Heart left ventricle (tissue), 13 donors: ENCODE results near the gene GLIS2.

Source experiments
- POLR2A ChIP-seq, 2 donors: fragments of 450-650 bp; IDR thresholded peaks; one replicate each; pipeline ENCODE4 v1.6.1; 2017; ENCODE audit warnings: antibody characterized with exemption in 2 of 2, mild to moderate bottlenecking in 2 of 2, moderate library complexity in 2 of 2
- TF ChIP-seq, protein P1 (sequence below), 12 donors: fragments of 200-600 bp; sonication (generic) in 4 of 12; IDR thresholded peaks; one replicate each; pipeline versions ENCODE4 v1.5.0 to v1.8.0; 2018 to 2022; ENCODE audit warnings: antibody characterized with exemption in 12 of 12, mild to moderate bottlenecking in 5 of 12
- donor health status: ischemic (EF 13 %, LVEDD 7.1; RV severe dilation, severe dysfunction).
- donor health status: DM: no; HTN: yes; CAD: no.
- donor health status: DM: no; HTN: no; CAD: no.
- donor health status: ischemic (EF 25% LVEDD 6.9; RV normal size, moderate dysfunction).
- donor health status: ischemic (EF 25% LVEDD 5.7; RV mildly dilated, moderate dysfunction).
- donor health status: ischemic (EF 35%, LVEDD 5.7; RV mildly dilated, moderate dysfunction).
- donor health status: nonischemic (EF 11% LVEDD 7.7; RV severe dilation, severe dysfunction).
- donor health status: DM: yes; HTN: yes; CAD: no.
- donor health status: PGD.
- donor health status: ischemic (EF 29% LVEDD 5.4; RV normal size, mild dysfunction).
- donor health status: nonischemic (EF 23%, LVEDD 6.1; RV moderate dilation, normal function).

DNA sequence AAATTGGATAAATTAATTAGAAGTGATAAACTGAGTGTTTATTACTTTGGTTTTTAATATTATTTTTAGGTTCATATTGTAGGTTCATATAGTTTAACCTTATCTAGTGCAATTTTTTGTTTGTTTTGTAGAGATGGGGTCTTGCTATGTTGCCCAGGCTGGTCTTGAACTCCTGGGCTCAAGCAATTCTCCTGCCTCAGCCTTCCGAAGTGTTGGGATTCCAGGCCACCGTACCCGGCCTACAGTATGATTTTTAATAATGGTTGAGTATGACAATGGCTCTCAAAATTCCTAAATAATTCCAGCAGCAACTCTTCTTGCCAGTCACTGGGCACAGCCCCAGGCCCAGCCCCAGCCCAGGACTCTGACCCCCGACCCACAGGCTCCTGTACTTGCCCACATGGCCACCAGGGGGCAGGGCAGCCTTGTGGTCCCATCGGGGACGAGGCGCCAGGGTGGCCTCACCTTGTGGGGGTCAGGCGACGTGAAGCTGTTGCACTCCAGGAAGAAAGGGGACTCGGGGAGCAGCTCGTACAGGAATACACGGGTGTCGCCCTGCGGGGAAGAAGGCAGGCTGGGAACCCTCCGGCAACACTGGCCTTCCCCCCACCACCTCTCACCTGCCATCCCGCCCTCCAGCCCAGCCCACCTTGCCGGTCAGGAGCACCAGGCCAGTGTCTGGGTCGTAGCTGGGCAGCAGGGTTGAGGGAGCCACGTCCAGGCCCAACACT is 43.1 kb downstream of the GLIS2 start:
- no peak for TF ChIP-seq POLR2A (IDR thresholded peaks at IDR 0.05)
- TF ChIP-seq, protein P1, sequence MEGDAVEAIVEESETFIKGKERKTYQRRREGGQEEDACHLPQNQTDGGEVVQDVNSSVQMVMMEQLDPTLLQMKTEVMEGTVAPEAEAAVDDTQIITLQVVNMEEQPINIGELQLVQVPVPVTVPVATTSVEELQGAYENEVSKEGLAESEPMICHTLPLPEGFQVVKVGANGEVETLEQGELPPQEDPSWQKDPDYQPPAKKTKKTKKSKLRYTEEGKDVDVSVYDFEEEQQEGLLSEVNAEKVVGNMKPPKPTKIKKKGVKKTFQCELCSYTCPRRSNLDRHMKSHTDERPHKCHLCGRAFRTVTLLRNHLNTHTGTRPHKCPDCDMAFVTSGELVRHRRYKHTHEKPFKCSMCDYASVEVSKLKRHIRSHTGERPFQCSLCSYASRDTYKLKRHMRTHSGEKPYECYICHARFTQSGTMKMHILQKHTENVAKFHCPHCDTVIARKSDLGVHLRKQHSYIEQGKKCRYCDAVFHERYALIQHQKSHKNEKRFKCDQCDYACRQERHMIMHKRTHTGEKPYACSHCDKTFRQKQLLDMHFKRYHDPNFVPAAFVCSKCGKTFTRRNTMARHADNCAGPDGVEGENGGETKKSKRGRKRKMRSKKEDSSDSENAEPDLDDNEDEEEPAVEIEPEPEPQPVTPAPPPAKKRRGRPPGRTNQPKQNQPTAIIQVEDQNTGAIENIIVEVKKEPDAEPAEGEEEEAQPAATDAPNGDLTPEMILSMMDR (IDR thresholded peaks at IDR 0.05): peak; percentile 90 to 96 (median 92)
